B cell (primary cell): ENCODE data around the gene MEX3A.

Experiments
- EZH2 ChIP-seq: IDR thresholded peaks from 2 replicates; pipeline ENCODE4 v1.6.1; 2012; ENCODE audit warnings: borderline replicate concordance, low read depth, mild to moderate bottlenecking, moderate library complexity, low read length; ENCODE audit not compliant: insufficient read depth, poor library complexity, severe bottlenecking
- TF ChIP-seq, protein P1 (sequence below): fragments of 200-600 bp; IDR thresholded peaks from one replicate; pipeline ENCODE4 v1.8.0; 2022; ENCODE audit warnings: antibody characterized with exemption, mild to moderate bottlenecking

DNA sequence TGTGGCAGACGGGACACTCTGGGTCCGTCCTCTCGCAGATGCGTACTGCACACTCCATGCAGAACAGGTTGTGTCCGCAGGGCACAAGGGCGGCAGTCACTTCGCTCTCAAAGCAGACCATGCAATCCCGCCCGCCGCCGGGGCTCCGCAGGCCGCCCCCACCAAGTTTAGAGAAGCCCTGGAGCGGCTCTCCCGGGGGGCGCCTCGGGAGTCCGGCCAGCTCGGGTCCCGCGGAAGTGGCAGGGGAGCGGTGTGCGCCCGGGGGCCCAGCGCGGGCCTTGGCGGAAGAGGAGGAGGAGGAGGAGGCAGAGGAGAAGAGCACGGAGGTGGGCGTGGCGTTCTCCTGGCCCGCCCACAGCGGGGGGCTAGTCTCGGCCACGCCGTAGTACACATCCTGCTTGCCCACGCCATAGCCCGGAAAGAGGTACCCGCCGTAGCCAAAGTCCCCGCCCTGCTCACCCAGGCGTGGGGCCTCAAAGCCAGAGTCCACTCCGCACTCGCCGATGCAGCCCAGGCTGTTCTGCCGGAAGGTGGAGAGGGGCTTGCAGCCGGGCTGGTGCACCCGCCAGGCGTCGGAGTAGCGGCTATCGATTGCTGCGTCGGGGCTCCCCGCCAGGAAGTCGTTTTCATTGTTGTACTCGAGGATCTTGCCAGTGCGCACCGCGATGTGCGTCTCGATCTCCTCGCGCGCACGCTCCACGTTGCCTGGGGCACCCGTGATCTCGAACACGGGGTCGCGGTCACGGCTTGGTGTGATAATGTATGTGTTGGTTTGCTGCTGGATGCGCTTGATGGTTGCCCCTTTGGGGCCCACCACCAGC, 5.4 kb downstream of the MEX3A start:
- TF ChIP-seq, protein P1, sequence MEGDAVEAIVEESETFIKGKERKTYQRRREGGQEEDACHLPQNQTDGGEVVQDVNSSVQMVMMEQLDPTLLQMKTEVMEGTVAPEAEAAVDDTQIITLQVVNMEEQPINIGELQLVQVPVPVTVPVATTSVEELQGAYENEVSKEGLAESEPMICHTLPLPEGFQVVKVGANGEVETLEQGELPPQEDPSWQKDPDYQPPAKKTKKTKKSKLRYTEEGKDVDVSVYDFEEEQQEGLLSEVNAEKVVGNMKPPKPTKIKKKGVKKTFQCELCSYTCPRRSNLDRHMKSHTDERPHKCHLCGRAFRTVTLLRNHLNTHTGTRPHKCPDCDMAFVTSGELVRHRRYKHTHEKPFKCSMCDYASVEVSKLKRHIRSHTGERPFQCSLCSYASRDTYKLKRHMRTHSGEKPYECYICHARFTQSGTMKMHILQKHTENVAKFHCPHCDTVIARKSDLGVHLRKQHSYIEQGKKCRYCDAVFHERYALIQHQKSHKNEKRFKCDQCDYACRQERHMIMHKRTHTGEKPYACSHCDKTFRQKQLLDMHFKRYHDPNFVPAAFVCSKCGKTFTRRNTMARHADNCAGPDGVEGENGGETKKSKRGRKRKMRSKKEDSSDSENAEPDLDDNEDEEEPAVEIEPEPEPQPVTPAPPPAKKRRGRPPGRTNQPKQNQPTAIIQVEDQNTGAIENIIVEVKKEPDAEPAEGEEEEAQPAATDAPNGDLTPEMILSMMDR: no peak
- TF ChIP-seq EZH2: no peak
